Measurements from ENCODE around the gene SCAANT1.

SCAANT1 gene

DNA sequence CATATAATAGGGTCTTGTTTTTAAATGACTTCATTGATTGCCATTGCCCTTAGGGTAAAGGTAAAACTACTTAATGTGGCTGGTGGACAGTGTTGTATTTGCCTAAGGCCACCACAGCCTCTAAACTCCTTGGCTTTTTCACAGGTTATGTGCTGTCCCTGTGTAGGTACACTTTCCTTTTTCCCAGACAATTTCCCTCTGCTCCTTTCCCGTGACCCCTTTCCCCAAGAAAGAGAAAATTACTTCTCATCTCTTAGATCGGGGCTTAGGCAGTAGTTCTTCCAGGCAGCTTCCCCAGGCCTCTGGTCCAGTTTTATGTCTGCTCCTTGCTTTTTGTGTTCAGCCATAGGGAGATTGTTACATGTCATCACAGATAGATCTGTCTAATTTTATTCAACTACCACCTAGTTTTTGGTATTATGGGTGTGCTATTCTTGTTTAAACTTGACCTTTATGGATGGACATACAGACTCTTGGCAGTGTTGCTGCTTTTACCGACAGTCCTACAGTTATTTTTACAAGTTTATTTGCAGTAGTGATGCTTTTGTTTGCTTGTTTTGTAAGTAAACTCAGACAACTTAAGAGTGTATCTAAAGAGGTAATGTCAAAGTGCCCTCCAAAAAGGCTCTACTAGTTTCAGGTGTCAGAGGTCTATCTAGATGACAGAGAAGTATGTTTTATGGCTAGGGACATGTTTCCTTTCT is 20.5 kb upstream of the SCAANT1 start:
- DNase-seq: no peak
- Histone ChIP-seq H2BK5ac (ENCODE audit: low read length) (no peak overlapping the region), H3K27ac (ENCODE audit: low read depth, low read length) (no peak overlapping the region), H3K4me2 (ENCODE audit: low read length) (no peak overlapping the region), H3K23ac (ENCODE audit: low read length) (peak overlapping the region; percentile 31), H3K18ac (ENCODE audit: low read length) (no peak overlapping the region), H3K36me3 (ENCODE audit: control insufficient read depth, insufficient read depth, low read length) (no peaks in the 10 kb centered on the region), H3K79me1 (ENCODE audit: low read length) (peaks cover 11% of the 10 kb centered on the region), H4K5ac (ENCODE audit: low read length) (no peak overlapping the region), H3K56ac (ENCODE audit: low read length) (peak overlapping the region; percentile 1), H4K8ac (ENCODE audit: low read depth, low read length) (no peak overlapping the region), H3K4ac (ENCODE audit: low read depth, low read length) (no peak overlapping the region), H2BK120ac (ENCODE audit: low read depth, low read length) (no peak overlapping the region), H3K4me1 (ENCODE audit: control insufficient read depth, low read depth, low read length) (peaks cover 4% of the 10 kb centered on the region), H3K9ac (ENCODE audit: low read length) (no peak overlapping the region), H3K79me2 (ENCODE audit: control insufficient read depth, insufficient read depth, low read length) (peaks cover 15% of the 10 kb centered on the region), H2BK15ac (replicated peaks; ENCODE audit: low read depth) (no peak overlapping the region), H2AK5ac (ENCODE audit: low read length) (no peak overlapping the region), H3K27me3 (ENCODE audit: insufficient read depth, low read length, poor library complexity) (no peaks in the 10 kb centered on the region), H3K4me3 (ENCODE audit: low read length) (no peak overlapping the region)
- WGBS (ENCODE audit: extremely low coverage, insufficient coverage, low lambda C conversion rate): no CpG with 5 or more reads among the region's 3 CpGs

DNA sequence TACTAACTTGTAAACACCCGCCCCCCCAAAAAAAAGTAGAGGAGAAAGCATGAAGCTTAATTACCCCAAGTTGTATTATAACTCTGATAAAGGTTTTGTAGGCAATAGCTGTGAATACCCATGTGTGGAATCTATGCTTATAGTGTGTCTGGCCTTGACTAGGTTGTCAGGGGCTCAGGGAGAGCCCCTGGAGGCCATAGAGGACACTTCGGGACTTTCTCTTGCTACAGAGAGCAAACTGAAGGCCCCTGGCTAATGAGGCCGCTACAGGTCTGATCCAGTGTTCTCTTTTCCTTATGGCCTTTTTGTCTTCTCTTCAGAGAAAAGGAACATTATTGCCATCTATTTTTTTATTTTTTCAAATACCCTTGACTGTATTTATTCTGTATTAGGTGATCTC is 19.1 kb upstream of the SCAANT1 start:
- H3K9ac ChIP-seq (ENCODE audit: low read length): no peak overlapping the region
- no CpG with 5 or more reads among the region's 3 CpGs for WGBS (ENCODE audit: extremely low coverage, insufficient coverage, low lambda C conversion rate)
- DNase-seq: peak; percentile 59

DNA sequence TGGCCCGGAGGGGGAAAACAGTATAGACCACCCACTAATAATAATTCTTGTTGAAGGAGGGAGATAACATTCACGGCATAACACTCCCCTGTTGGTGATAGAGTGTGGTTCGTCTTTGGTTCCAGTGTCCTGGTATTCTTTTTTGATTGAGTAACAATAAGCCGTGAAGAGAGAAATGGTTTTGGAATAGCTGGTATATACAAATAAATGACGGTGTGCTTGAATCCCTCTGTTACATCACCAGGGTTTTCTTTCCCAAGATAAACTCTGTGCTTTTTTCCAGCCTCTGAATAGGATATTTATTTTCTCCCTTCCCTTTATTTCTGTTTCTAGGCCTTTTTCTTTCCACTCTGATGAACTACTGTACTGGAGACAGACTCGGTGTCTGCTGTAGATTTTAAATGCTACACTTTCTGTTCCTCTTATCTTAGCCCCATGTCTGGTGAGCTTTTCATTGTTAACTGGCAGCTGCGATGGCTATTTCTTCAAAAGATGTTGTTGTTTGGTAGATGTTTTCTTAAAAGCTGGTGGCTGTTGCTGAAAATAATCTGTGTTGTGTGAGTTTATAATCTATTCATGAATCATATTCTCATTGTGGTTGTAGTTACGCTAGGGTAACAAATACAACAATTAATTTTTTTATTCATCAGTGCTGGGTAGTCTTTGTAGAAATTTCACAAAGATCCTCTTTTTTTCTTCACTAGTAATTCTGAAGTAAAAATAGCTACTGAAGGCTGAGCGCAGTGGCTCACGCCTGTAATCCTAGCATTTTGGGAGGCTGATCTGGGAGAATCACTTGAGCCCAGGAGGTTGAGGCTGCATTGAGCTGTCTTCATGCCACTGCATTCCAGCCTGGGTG is 15.5 kb upstream of the SCAANT1 start:
- Histone ChIP-seq H3K4me1 (ENCODE audit: control insufficient read depth, low read depth, low read length) (no peaks in the 10 kb centered on the region), H4K5ac (ENCODE audit: low read length) (no peak overlapping the region), H4K8ac (ENCODE audit: low read depth, low read length) (no peak overlapping the region), H3K27ac (ENCODE audit: low read depth, low read length) (no peak overlapping the region), H2AK5ac (ENCODE audit: low read length) (no peak overlapping the region), H3K36me3 (ENCODE audit: control insufficient read depth, insufficient read depth, low read length) (no peaks in the 10 kb centered on the region), H3K79me2 (ENCODE audit: control insufficient read depth, insufficient read depth, low read length) (peaks cover 11% of the 10 kb centered on the region), H3K56ac (ENCODE audit: low read length) (no peak overlapping the region), H3K27me3 (ENCODE audit: insufficient read depth, low read length, poor library complexity) (no peaks in the 10 kb centered on the region), H3K9ac (ENCODE audit: low read length) (no peak overlapping the region), H2BK5ac (ENCODE audit: low read length) (no peak overlapping the region), H3K4ac (ENCODE audit: low read depth, low read length) (no peak overlapping the region), H3K23ac (ENCODE audit: low read length) (no peak overlapping the region), H2BK120ac (ENCODE audit: low read depth, low read length) (no peak overlapping the region), H3K4me2 (ENCODE audit: low read length) (no peak overlapping the region), H2BK15ac (replicated peaks; ENCODE audit: low read depth) (no peak overlapping the region), H3K4me3 (ENCODE audit: low read length) (no peak overlapping the region), H3K18ac (ENCODE audit: low read length) (no peak overlapping the region), H3K79me1 (ENCODE audit: low read length) (peaks cover 19% of the 10 kb centered on the region)
- no peak for DNase-seq
- WGBS (ENCODE audit: extremely low coverage, insufficient coverage, low lambda C conversion rate): no CpG with 5 or more reads among the region's 10 CpGs

More for the DNA sequence above, 19.1 kb upstream of the SCAANT1 start:
- H3K18ac ChIP-seq (ENCODE audit: low read length): no peak overlapping the region
- H3K4me3 ChIP-seq (ENCODE audit: low read length): no peak overlapping the region
- no peak overlapping the region for H2BK15ac ChIP-seq (replicated peaks; ENCODE audit: low read depth)
- no peak overlapping the region for H3K23ac ChIP-seq (ENCODE audit: low read length)
- H3K27ac ChIP-seq (ENCODE audit: low read depth, low read length): no peak overlapping the region
- no peak overlapping the region for H3K4me2 ChIP-seq (ENCODE audit: low read length)
- no peak overlapping the region for H2BK5ac ChIP-seq (ENCODE audit: low read length)
- H3K27me3 ChIP-seq (ENCODE audit: insufficient read depth, low read length, poor library complexity): no peaks in the 10 kb centered on the region
- no peak overlapping the region for H4K8ac ChIP-seq (ENCODE audit: low read depth, low read length)
- no peak overlapping the region for H4K5ac ChIP-seq (ENCODE audit: low read length)
- no peak overlapping the region for H3K56ac ChIP-seq (ENCODE audit: low read length)
- H3K36me3 ChIP-seq (ENCODE audit: control insufficient read depth, insufficient read depth, low read length): no peaks in the 10 kb centered on the region
- peaks cover 15% of the 10 kb centered on the region for H3K79me2 ChIP-seq (ENCODE audit: control insufficient read depth, insufficient read depth, low read length)
- no peak overlapping the region for H3K4ac ChIP-seq (ENCODE audit: low read depth, low read length)
- H3K4me1 ChIP-seq (ENCODE audit: control insufficient read depth, low read depth, low read length): peaks cover 2% of the 10 kb centered on the region
- H3K79me1 ChIP-seq (ENCODE audit: low read length): peaks cover 12% of the 10 kb centered on the region
- H2AK5ac ChIP-seq (ENCODE audit: low read length): no peak overlapping the region
- no peak overlapping the region for H2BK120ac ChIP-seq (ENCODE audit: low read depth, low read length)

DNA sequence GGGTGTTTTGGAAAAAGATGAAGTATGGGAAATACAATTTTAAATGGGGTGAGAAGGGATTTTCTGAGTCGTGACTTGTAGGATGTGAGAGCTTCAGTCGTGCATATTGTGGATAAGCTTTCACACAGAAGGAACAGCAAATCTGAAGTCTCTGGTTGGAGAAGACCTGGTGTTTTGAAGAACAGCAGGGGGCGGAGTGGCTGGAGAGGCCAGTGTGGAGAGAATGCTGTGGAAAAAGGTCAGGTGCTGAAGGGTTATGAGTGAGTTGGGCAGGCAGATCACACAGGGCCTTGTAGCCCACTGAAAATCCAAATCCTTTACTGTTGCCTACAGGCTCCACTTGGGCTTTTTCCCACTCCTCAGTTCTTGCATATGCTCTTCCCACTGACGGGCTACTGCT is 14.1 kb upstream of the SCAANT1 start:
- 100% methylated on average over 1 of the region's 4 CpGs for WGBS (ENCODE audit: extremely low coverage, insufficient coverage, low lambda C conversion rate)
- no peak overlapping the region for H4K5ac ChIP-seq (ENCODE audit: low read length)
- H3K79me1 ChIP-seq (ENCODE audit: low read length): peaks cover 17% of the 10 kb centered on the region
- H2BK120ac ChIP-seq (ENCODE audit: low read depth, low read length): no peak overlapping the region
- no peak overlapping the region for H2BK15ac ChIP-seq (replicated peaks; ENCODE audit: low read depth)
- H3K4me2 ChIP-seq (ENCODE audit: low read length): no peak overlapping the region
- H3K27me3 ChIP-seq (ENCODE audit: insufficient read depth, low read length, poor library complexity): no peaks in the 10 kb centered on the region
- no peak overlapping the region for H3K4me3 ChIP-seq (ENCODE audit: low read length)
- no peak overlapping the region for H3K23ac ChIP-seq (ENCODE audit: low read length)
- H3K79me2 ChIP-seq (ENCODE audit: control insufficient read depth, insufficient read depth, low read length): peaks cover 7% of the 10 kb centered on the region
- no peak overlapping the region for H3K9ac ChIP-seq (ENCODE audit: low read length)
- DNase-seq: no peak
- H3K36me3 ChIP-seq (ENCODE audit: control insufficient read depth, insufficient read depth, low read length): no peaks in the 10 kb centered on the region
- no peaks in the 10 kb centered on the region for H3K4me1 ChIP-seq (ENCODE audit: control insufficient read depth, low read depth, low read length)
- no peak overlapping the region for H3K27ac ChIP-seq (ENCODE audit: low read depth, low read length)
- H2BK5ac ChIP-seq (ENCODE audit: low read length): no peak overlapping the region
- no peak overlapping the region for H3K18ac ChIP-seq (ENCODE audit: low read length)
- H4K8ac ChIP-seq (ENCODE audit: low read depth, low read length): no peak overlapping the region
- H3K56ac ChIP-seq (ENCODE audit: low read length): no peak overlapping the region
- no peak overlapping the region for H3K4ac ChIP-seq (ENCODE audit: low read depth, low read length)
- no peak overlapping the region for H2AK5ac ChIP-seq (ENCODE audit: low read length)

DNA sequence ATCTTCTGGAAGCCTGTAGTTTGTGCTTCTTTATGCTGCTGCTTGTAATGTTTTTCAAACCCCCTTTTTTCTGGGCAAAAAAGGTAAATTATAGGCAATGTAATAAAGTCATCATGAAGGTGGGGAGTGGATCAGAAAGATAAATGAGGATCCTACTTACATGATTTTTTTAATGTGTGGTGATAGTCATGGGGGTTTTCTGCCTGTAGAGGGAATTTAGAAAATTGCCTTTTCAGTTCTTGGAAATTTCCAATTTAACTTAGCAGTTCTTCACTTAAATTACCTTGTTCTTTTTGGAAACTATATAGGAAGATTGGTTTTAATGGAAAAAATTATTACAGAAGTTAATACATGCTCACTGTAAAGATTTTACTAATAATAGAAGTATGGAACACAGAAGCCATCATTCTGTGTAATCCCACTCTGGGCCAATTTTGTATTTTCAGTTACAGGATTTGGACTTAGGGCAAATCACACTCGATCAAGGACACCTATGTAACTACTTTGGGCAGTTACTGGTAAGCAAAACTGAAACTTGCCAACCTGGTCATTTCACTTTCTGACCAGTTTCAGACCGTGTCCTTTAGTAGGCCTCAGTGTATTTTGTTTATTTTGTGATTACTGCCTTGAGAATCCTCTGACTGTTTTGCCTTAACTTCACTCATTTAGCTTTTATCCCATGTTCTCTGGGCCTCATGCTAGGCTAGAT is 10.5 kb upstream of the SCAANT1 start:
- peaks cover 16% of the 10 kb centered on the region for H3K79me1 ChIP-seq (ENCODE audit: low read length)
- H2BK15ac ChIP-seq (replicated peaks; ENCODE audit: low read depth): no peak overlapping the region
- H3K27ac ChIP-seq (ENCODE audit: low read depth, low read length): no peak overlapping the region
- H3K4ac ChIP-seq (ENCODE audit: low read depth, low read length): no peak overlapping the region
- no peak overlapping the region for H3K18ac ChIP-seq (ENCODE audit: low read length)
- no peak overlapping the region for H3K4me2 ChIP-seq (ENCODE audit: low read length)
- peaks cover 3% of the 10 kb centered on the region for H3K79me2 ChIP-seq (ENCODE audit: control insufficient read depth, insufficient read depth, low read length)
- H2BK120ac ChIP-seq (ENCODE audit: low read depth, low read length): no peak overlapping the region
- no peak overlapping the region for H3K9ac ChIP-seq (ENCODE audit: low read length)
- no peak overlapping the region for H4K5ac ChIP-seq (ENCODE audit: low read length)
- no peak overlapping the region for H2AK5ac ChIP-seq (ENCODE audit: low read length)
- H3K27me3 ChIP-seq (ENCODE audit: insufficient read depth, low read length, poor library complexity): no peaks in the 10 kb centered on the region
- H3K23ac ChIP-seq (ENCODE audit: low read length): no peak overlapping the region
- H3K4me3 ChIP-seq (ENCODE audit: low read length): no peak overlapping the region
- no peak overlapping the region for H4K8ac ChIP-seq (ENCODE audit: low read depth, low read length)
- no peaks in the 10 kb centered on the region for H3K36me3 ChIP-seq (ENCODE audit: control insufficient read depth, insufficient read depth, low read length)
- H3K56ac ChIP-seq (ENCODE audit: low read length): no peak overlapping the region
- no peak for DNase-seq
- no peak overlapping the region for H2BK5ac ChIP-seq (ENCODE audit: low read length)
- no peaks in the 10 kb centered on the region for H3K4me1 ChIP-seq (ENCODE audit: control insufficient read depth, low read depth, low read length)
- WGBS (ENCODE audit: extremely low coverage, insufficient coverage, low lambda C conversion rate): no CpG with 5 or more reads among the region's 2 CpGs

All from mesendoderm (in vitro differentiated cells).